WTC11 (cell line): ENCODE measurements around the gene UPF2.
"Not testable (repeated sequence)": the region's sequence is repeated elsewhere in the genome, so short reads cannot be mapped to it uniquely, and the experiment has no call there.

Source experiments
- ESRRA ChIP-seq: sonication (generic); formaldehyde crosslinking; IDR thresholded peaks from 2 replicates; pipeline ENCODE4 v1.8.1; 2022; ENCODE audit warnings: mild to moderate bottlenecking, missing genetic modification reagents, borderline replicate concordance
- IRF2 ChIP-seq: sonication (generic); formaldehyde crosslinking; IDR thresholded peaks from 2 replicates; pipeline ENCODE4 v1.8.0; 2022; ENCODE audit warnings: low read depth, missing genetic modification reagents, borderline replicate concordance
- TF ChIP-seq, protein P1 (sequence below): fragments of 200-600 bp; IDR thresholded peaks from 2 replicates; pipeline ENCODE4 v1.8.0; 2022; ENCODE audit warnings: antibody characterized with exemption

DNA sequence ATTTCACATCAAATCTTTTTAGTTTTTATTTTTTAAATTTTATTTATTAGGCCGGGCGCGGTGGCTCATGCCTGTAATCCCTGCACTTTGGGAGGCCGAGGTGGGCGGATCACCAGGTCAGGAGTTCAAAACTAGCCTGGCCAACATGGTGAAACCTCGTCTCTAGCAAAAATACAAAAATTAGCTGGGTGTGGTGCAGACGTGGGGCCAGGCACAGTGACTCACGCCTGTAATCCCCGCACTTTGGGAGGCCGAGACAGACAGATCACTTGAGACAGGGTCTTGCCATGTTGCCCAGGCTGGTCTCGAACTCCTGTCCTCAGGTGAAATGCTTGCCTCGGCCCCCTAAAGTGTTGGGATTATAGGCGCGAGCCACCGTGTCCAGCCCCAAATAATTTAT, 28.8 kb upstream of the UPF2 start:
- not testable (repeated sequence) for TF ChIP-seq ESRRA, IRF2 (CRISPR knock-in tag)
- TF ChIP-seq, protein P1, sequence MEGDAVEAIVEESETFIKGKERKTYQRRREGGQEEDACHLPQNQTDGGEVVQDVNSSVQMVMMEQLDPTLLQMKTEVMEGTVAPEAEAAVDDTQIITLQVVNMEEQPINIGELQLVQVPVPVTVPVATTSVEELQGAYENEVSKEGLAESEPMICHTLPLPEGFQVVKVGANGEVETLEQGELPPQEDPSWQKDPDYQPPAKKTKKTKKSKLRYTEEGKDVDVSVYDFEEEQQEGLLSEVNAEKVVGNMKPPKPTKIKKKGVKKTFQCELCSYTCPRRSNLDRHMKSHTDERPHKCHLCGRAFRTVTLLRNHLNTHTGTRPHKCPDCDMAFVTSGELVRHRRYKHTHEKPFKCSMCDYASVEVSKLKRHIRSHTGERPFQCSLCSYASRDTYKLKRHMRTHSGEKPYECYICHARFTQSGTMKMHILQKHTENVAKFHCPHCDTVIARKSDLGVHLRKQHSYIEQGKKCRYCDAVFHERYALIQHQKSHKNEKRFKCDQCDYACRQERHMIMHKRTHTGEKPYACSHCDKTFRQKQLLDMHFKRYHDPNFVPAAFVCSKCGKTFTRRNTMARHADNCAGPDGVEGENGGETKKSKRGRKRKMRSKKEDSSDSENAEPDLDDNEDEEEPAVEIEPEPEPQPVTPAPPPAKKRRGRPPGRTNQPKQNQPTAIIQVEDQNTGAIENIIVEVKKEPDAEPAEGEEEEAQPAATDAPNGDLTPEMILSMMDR: not testable (repeated sequence)
